ENCODE measurements around the gene SLC1A2.

SLC1A2 gene

GRCh38 chr11:35245056-35245455 lies 174.3 kb downstream of the SLC1A2 start:
- Histone ChIP-seq H3K79me2 (ENCODE audit: low read length) (no peaks in the 10 kb centered on the region), H3K27ac (ENCODE audit: low read length) (no peak overlapping the region), H4K20me1 (ENCODE audit: insufficient read depth, low read length) (no peaks in the 10 kb centered on the region), H3K9me3 (ENCODE audit: insufficient read depth, low read length) (no peaks in the 10 kb centered on the region; the same call in 1 of the 2 replicates), H3K36me3 (replicated peaks; ENCODE audit: low read depth, low read length) (no peaks in the 10 kb centered on the region), H3K4me1 (ENCODE audit: low read length) (no peaks in the 10 kb centered on the region), H3K4me2 (ENCODE audit: low read length) (no peak overlapping the region), H3K4me3 (ENCODE audit: low read length) (no peak overlapping the region), H3K27me3 (ENCODE audit: low read depth, low read length) (0 out of 2 replicates have a peak, but pooled peaks cover 5% of the 10 kb centered on the region), H3K9ac (ENCODE audit: low read length) (no peak overlapping the region), H2AFZ (ENCODE audit: low read depth, low read length) (no peak overlapping the region)
- TF ChIP-seq CTCF (IDR thresholded peaks at IDR 0.05; ENCODE audit: low read depth, low read length) (no peak), EZH2phosphoT487 (IDR thresholded peaks at IDR 0.05; ENCODE audit: low read depth) (no peak)

GRCh38 chr11:35243774-35244173 lies 175.6 kb downstream of the SLC1A2 start:
- no peak overlapping the region for H3K4me3 ChIP-seq (ENCODE audit: low read length)
- H3K4me1 ChIP-seq (ENCODE audit: low read length) = peaks cover 6% of the 10 kb centered on the region
- no peak overlapping the region for H2AFZ ChIP-seq (ENCODE audit: low read depth, low read length)
- H3K36me3 ChIP-seq (replicated peaks; ENCODE audit: low read depth, low read length) = no peaks in the 10 kb centered on the region
- no peaks in the 10 kb centered on the region for H4K20me1 ChIP-seq (ENCODE audit: insufficient read depth, low read length)
- H3K9me3 ChIP-seq (ENCODE audit: insufficient read depth, low read length) = no peaks in the 10 kb centered on the region; the same call in 1 of the 2 replicates
- 0 out of 2 replicates have a peak, but pooled peaks cover 10% of the 10 kb centered on the region for H3K27me3 ChIP-seq (ENCODE audit: low read depth, low read length)
- H3K9ac ChIP-seq (ENCODE audit: low read length) = no peak overlapping the region
- no peak overlapping the region for H3K27ac ChIP-seq (ENCODE audit: low read length)
- H3K4me2 ChIP-seq (ENCODE audit: low read length) = no peak overlapping the region
- H3K79me2 ChIP-seq (ENCODE audit: low read length) = no peaks in the 10 kb centered on the region
- no peak for TF ChIP-seq CTCF (IDR thresholded peaks at IDR 0.05; ENCODE audit: low read depth, low read length)
- no peak for TF ChIP-seq EZH2phosphoT487 (IDR thresholded peaks at IDR 0.05; ENCODE audit: low read depth)

GRCh38 chr11:35242412-35243242 lies 176.7 kb downstream of the SLC1A2 start:
- H3K27ac ChIP-seq (ENCODE audit: low read length) = no peak overlapping the region
- H2AFZ ChIP-seq (ENCODE audit: low read depth, low read length) = no peak overlapping the region
- peaks cover 17% of the 10 kb centered on the region for H3K4me1 ChIP-seq (ENCODE audit: low read length)
- H3K27me3 ChIP-seq (ENCODE audit: low read depth, low read length) = 0 out of 2 replicates have a peak, but pooled peaks cover 10% of the 10 kb centered on the region
- no peaks in the 10 kb centered on the region for H3K9me3 ChIP-seq (ENCODE audit: insufficient read depth, low read length)
- H3K4me2 ChIP-seq (ENCODE audit: low read length) = no peak overlapping the region
- no peak for TF ChIP-seq EZH2phosphoT487 (IDR thresholded peaks at IDR 0.05; ENCODE audit: low read depth)
- TF ChIP-seq CTCF (IDR thresholded peaks at IDR 0.05; ENCODE audit: low read depth, low read length) = no peak
- H4K20me1 ChIP-seq (ENCODE audit: insufficient read depth, low read length) = no peaks in the 10 kb centered on the region
- no peak overlapping the region for H3K4me3 ChIP-seq (ENCODE audit: low read length)
- no peaks in the 10 kb centered on the region for H3K79me2 ChIP-seq (ENCODE audit: low read length)
- no peak overlapping the region for H3K9ac ChIP-seq (ENCODE audit: low read length)
- H3K36me3 ChIP-seq (replicated peaks; ENCODE audit: low read depth, low read length) = no peaks in the 10 kb centered on the region

DNA sequence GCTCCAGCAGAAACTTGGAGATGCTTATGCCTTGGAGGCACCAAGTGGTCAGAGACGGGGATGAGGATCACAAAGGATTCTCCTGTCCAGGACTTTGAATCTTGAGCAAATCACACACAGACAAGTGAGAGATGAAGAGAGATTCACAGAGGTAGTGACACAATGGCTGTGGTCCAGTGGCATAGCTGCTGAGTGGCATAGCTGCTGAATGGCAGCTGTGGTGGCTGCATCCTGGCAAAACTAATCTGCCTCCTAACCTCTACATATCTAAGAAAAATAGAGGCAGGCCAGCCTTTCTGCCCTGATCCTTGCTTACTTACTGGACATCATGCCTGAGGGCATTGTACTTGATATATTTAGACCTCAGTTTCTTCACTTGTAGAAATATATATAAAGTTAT lies 177.8 kb downstream of the SLC1A2 start:
- H3K4me1 ChIP-seq (ENCODE audit: low read length) = peaks cover 24% of the 10 kb centered on the region
- H3K36me3 ChIP-seq (replicated peaks; ENCODE audit: low read depth, low read length) = no peaks in the 10 kb centered on the region
- H3K4me2 ChIP-seq (ENCODE audit: low read length) = no peak overlapping the region
- no peaks in the 10 kb centered on the region for H3K79me2 ChIP-seq (ENCODE audit: low read length)
- no peak overlapping the region for H3K9ac ChIP-seq (ENCODE audit: low read length)
- 0 out of 2 replicates have a peak, but pooled peaks cover 10% of the 10 kb centered on the region for H3K27me3 ChIP-seq (ENCODE audit: low read depth, low read length)
- no peak overlapping the region for H3K4me3 ChIP-seq (ENCODE audit: low read length)
- H4K20me1 ChIP-seq (ENCODE audit: insufficient read depth, low read length) = no peaks in the 10 kb centered on the region
- no peak overlapping the region for H2AFZ ChIP-seq (ENCODE audit: low read depth, low read length)
- no peaks in the 10 kb centered on the region for H3K9me3 ChIP-seq (ENCODE audit: insufficient read depth, low read length)
- H3K27ac ChIP-seq (ENCODE audit: low read length) = no peak overlapping the region
- TF ChIP-seq EZH2phosphoT487 (IDR thresholded peaks at IDR 0.05; ENCODE audit: low read depth) (no peak), CTCF (IDR thresholded peaks at IDR 0.05; ENCODE audit: low read depth, low read length) (no peak)
